ENCODE results near the gene PARD3B. TPM values are rescaled to one million over a fixed set of nuclear protein-coding genes. Genes with fewer than 3 reads are reported as not detected.

The PARD3B gene
- total RNA-seq, 1 experiment from 2014 or later, result 6.4 TPM

DNA sequence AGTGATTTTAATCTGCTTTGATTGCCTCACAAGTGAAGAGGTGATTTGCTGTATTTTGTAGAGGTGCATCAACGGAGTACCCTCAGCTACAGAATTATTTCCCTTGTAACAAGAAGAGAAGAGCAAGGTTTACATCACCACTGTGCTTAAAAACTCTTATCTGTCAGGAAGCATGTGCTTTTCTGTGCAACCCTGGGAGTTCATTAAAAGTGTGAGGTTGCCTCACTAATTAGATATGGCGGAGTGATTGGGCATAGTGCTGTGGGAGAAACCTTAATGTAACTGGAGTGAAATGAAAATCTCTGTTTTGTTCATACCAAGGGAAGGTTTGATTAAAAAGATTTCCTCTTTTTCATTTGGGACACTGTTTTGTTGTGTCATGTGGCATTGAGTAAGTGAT is 544.7 kb downstream of the PARD3B start:
- no CpG with 5 or more reads among the region's 2 CpGs for WGBS (ENCODE audit: extremely low coverage, insufficient read length, low lambda C conversion rate)
- Histone ChIP-seq H3K27me3 (ENCODE audit: insufficient read depth, low read length) (no peaks in the 10 kb centered on the region), H4K8ac (replicated peaks; ENCODE audit: insufficient read length, low read depth, low read length) (no peak overlapping the region), H2BK15ac (ENCODE audit: low read depth, low read length) (no peak overlapping the region), H4K91ac (ENCODE audit: insufficient read length, low read depth, low read length) (no peak overlapping the region), H2BK120ac (ENCODE audit: low read depth, low read length, poor library complexity, severe bottlenecking) (no peak overlapping the region), H3K9me3 (ENCODE audit: control insufficient read depth, low read depth, low read length) (no peaks in the 10 kb centered on the region), H3K4me2 (ENCODE audit: insufficient read depth, insufficient read length, low read length) (no peak overlapping the region), H4K20me1 (ENCODE audit: control insufficient read depth, insufficient read depth, insufficient read length) (no peaks in the 10 kb centered on the region), H3K56ac (ENCODE audit: insufficient read length, low read depth, low read length) (no peak overlapping the region), H3K23me2 (ENCODE audit: insufficient read length, low read depth, low read length, poor library complexity, severe bottlenecking) (no peaks in the 10 kb centered on the region), H3K79me2 (ENCODE audit: insufficient read depth, low read length) (no peaks in the 10 kb centered on the region), H2BK12ac (ENCODE audit: insufficient read length, low read depth, low read length) (no peak overlapping the region), H3K18ac (ENCODE audit: insufficient read length, low read depth, low read length) (no peak overlapping the region), H2BK20ac (ENCODE audit: low read depth, low read length, poor library complexity, severe bottlenecking) (no peak overlapping the region), H3K4ac (ENCODE audit: low read depth, low read length) (no peak overlapping the region), H3K23ac (ENCODE audit: insufficient read length, low read depth, low read length) (no peak overlapping the region), H3K14ac (ENCODE audit: insufficient read depth, low read length) (no peak overlapping the region), H3T11ph (ENCODE audit: low read length) (no peak overlapping the region), H2BK5ac (ENCODE audit: insufficient read length, low read length) (no peak overlapping the region), H3K27ac (ENCODE audit: insufficient read length, low read depth, low read length) (no peak overlapping the region), H3K4me1 (ENCODE audit: insufficient read depth, low read length) (no peaks in the 10 kb centered on the region; the same call in 1 of the 2 replicates), H2AFZ (ENCODE audit: low read length) (no peak overlapping the region), H3K79me1 (ENCODE audit: insufficient read depth, low read depth, low read length, poor library complexity, severe bottlenecking) (no peaks in the 10 kb centered on the region), H2AK5ac (ENCODE audit: insufficient read length, low read length) (no peak overlapping the region), H3K9ac (ENCODE audit: extremely low read depth, insufficient read length, low read length) (no peak overlapping the region), H4K5ac (ENCODE audit: insufficient read length, low read depth, low read length) (no peak overlapping the region)
- H3K27me3 Mint-ChIP-seq (ENCODE audit: low read depth), result no peaks in the 10 kb centered on the region
- TF ChIP-seq, protein P1, sequence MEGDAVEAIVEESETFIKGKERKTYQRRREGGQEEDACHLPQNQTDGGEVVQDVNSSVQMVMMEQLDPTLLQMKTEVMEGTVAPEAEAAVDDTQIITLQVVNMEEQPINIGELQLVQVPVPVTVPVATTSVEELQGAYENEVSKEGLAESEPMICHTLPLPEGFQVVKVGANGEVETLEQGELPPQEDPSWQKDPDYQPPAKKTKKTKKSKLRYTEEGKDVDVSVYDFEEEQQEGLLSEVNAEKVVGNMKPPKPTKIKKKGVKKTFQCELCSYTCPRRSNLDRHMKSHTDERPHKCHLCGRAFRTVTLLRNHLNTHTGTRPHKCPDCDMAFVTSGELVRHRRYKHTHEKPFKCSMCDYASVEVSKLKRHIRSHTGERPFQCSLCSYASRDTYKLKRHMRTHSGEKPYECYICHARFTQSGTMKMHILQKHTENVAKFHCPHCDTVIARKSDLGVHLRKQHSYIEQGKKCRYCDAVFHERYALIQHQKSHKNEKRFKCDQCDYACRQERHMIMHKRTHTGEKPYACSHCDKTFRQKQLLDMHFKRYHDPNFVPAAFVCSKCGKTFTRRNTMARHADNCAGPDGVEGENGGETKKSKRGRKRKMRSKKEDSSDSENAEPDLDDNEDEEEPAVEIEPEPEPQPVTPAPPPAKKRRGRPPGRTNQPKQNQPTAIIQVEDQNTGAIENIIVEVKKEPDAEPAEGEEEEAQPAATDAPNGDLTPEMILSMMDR (conservative IDR thresholded peaks at IDR 0.05), result no peak
- no peak overlapping the region for H3K27ac Mint-ChIP-seq
- no peaks in the 10 kb centered on the region for H3K36me3 Mint-ChIP-seq (ENCODE audit: insufficient read depth in 1 of 3, low read depth in 3 of 3)
- H3K4me3 Mint-ChIP-seq, result no peak overlapping the region
- no peaks in the 10 kb centered on the region for H3K9me3 Mint-ChIP-seq
- peaks cover 9% of the 10 kb centered on the region in 2 experiments for H3K4me1 Mint-ChIP-seq
- no peak for DNase-seq

Measured in H9 (cell line).